ENCODE measurements around the gene VGLL4.
A peak's percentile ranks its signal among the peaks of the same experiment; 100 is the strongest.

VGLL4 gene

DNA sequence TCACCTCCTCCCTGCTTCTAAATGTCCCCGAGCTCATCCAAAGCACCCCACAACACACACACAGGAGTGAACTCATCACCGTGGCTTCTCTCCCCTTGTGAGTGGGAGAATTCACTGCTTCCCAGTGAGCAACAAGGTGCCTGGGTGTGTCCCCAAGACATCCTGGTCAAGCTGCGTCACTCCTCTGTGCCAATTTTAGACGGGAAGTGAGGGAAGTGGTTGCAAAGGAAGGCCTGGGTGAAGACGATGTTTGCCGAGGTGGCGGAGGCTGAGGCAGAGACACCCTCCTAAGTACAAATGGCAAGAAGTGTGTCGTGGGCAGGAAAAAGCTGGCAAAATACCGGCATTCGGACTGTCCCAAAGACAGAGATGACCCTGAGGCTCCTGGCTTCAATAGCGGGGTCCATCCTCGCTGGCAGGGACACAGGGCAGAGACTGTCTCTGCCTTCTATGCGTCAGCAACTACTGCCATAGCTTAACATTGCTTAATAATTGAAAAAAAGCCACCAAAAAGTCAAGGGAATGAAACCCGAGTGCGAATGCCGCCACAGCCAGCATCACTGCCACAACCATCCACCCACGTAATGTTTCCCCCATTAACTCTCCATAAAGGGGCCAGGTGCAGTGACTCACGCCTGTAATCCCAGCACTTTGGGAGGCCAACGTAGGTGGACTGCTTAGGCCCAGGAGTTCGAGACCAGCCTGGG lies 72.8 kb downstream of the VGLL4 start:
- no peak for DNase-seq (ENCODE audit: extremely low read depth, low read depth)
- TF ChIP-seq, protein P1, sequence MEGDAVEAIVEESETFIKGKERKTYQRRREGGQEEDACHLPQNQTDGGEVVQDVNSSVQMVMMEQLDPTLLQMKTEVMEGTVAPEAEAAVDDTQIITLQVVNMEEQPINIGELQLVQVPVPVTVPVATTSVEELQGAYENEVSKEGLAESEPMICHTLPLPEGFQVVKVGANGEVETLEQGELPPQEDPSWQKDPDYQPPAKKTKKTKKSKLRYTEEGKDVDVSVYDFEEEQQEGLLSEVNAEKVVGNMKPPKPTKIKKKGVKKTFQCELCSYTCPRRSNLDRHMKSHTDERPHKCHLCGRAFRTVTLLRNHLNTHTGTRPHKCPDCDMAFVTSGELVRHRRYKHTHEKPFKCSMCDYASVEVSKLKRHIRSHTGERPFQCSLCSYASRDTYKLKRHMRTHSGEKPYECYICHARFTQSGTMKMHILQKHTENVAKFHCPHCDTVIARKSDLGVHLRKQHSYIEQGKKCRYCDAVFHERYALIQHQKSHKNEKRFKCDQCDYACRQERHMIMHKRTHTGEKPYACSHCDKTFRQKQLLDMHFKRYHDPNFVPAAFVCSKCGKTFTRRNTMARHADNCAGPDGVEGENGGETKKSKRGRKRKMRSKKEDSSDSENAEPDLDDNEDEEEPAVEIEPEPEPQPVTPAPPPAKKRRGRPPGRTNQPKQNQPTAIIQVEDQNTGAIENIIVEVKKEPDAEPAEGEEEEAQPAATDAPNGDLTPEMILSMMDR (IDR thresholded peaks at IDR 0.05; ENCODE audit: low read depth, low read length): no peak

DNA sequence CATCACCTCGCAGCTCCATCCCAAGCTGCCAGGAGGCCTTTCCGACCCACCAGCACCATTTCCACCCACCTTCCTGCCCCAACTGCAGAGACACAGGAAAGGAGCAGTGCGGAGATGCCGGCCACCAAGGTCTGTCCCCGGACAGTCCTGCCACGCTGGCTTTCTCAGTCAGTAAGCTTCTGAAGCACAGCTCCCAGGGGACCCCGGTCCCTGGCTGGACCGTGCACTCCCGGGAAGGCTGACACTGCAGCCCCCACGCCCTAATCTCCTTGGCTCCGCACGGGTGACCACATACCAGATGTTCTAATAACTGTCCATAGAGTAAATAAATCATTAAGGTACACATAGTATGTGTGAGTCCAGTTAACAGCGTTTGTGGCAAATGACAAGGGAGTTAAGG lies 73.5 kb downstream of the VGLL4 start:
- no peak for DNase-seq (ENCODE audit: extremely low read depth, low read depth)
- TF ChIP-seq, protein P1 (IDR thresholded peaks at IDR 0.05; ENCODE audit: low read depth, low read length): no peak

DNA sequence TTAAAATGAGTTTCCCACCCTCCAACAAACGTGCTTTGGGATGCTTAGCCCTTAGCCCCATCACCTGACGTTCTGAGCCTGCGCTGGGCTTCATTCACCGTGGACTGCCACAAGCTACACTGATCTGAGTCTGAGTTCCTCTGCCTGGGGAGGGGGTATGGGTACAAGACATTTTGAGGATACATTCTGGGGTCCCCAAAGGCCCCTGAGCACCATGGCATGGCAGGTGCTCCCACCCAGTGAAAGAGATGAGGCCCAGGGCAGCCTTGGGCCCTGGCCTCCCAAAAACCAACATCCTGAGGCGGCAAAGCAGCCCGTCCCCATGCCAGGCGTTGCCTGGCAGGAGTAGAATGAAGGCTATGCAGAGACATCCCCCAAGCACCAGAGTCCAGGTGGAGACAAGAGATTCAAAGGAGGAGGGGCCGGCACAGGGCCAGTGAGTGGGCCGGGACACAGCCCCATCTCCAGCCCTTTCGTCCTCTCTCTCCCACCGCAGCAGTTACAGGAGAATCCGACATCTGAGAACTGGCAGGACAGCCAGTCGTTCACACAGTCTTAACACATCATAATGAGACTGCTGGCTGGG lies 74.5 kb downstream of the VGLL4 start:
- TF ChIP-seq, protein P1 (IDR thresholded peaks at IDR 0.05; ENCODE audit: low read depth, low read length): no peak
- no peak for DNase-seq (ENCODE audit: extremely low read depth, low read depth)

DNA sequence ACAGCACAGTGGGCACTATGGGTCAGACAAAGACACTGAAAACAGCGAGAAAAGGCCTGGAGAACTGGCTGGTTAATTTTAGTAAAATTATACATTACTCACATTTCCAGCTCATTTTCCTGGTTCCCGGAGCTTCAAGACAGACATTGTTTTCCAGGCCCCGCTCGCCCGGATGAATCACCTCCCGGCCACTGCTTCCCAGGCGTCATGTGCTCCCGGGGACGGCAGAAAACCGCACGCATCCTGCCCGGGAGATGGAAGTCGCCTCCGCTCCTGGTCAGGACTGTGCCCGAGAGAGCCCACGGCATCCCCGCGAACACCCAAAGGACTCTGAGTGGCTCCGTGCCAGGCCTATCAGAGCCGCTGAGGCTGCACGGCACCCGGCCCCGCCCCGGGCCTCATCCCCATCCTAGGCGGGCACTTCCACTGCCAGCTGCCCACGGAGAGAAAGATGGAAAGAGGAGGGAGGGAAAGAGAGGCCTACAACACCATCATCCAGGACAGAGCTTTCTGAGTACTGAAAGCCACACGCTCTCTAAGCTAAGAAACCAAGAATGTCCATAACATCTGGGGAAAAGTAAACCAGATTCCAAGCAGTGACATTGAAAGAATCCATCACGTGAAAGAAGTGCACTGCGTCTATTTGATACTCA lies 75.1 kb downstream of the VGLL4 start:
- TF ChIP-seq, protein P1 (IDR thresholded peaks at IDR 0.05; ENCODE audit: low read depth, low read length): no peak
- DNase-seq (ENCODE audit: extremely low read depth, low read depth): peak; percentile 66

DNA sequence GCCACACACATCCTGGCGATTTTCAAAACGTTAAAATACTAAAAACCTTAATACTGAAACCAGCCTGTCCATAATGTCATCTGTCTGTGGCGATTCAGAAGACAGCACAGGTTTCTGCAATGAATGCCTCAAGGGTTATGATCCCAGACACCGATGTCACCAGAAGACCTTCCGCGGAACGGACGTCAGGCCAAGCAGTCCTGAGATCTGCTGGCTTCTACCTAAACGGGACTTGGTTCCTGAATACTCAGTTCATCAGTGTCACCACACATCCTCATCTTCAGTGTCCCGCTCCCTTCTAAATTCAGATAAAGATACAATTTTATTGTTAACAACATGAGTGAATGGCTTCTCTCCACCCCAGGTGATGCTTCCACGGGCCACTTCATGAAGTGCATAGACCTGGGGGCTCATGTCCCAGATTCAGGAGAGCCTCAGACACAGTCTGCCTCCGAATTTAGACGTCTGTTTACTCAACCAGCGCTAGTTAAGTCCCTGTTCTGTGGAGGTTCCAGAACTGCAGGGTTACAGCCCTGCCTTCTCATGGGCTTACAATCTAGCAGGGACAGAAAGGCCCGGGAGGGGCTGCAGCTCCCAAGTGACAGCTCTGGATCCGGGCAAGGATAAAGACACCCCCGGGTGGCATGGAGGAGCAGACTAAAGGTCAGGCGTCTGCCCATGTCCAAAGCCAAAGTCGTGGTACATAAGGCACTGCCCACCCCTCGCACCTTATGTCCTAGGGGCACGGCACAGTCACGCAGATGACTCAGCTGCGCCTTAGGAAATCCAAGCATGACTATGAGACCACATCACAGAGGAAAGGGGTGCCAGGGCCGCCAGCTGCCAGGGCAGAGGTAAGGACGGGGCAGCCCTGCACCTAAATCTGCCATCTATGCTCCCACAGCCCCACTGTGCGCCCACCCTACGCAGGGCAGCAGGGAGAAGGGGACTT lies 75.9 kb downstream of the VGLL4 start:
- no peak for DNase-seq (ENCODE audit: extremely low read depth, low read depth)
- TF ChIP-seq, protein P1 (IDR thresholded peaks at IDR 0.05; ENCODE audit: low read depth, low read length): no peak

DNA sequence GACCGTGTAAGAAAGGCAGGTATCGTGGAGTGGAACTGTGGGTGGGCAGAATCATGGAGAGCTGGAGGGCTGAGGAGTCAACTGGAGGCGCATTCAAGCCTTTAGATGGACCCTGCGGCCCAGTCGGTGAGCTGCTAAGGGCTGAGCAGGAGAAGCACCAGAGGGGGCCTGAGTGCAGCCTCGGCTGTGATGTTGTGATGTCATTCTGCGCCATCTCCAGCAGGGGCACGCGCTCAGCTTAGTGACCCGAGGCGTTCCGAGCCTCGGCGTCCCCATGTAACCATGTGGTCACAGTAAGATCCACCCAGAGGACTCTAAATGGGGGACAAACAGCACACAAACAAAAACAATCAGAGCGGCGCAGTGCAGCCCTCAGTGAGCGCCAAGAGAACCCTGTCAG lies 76.8 kb downstream of the VGLL4 start:
- TF ChIP-seq, protein P1 (IDR thresholded peaks at IDR 0.05; ENCODE audit: low read depth, low read length): no peak
- no peak for DNase-seq (ENCODE audit: extremely low read depth, low read depth)

Measured in AG09319 (cell line).